Right lobe of liver (tissue), 4 donors: Measurements from ENCODE around the gene CACNB4.

Source experiments
- CTCF ChIP-seq, 4 donors: fragments of 200-600 bp in 3 of 4; fragments of 450-650 bp in 1 of 4; IDR thresholded peaks; one replicate each; pipeline versions ENCODE4 v1.5.1 to v1.8.0; 2016 to 2022; ENCODE audit warnings: antibody characterized with exemption in 4 of 4, mild to moderate bottlenecking in 2 of 4
- POLR2A ChIP-seq: fragments of 450-650 bp; IDR thresholded peaks from one replicate; pipeline ENCODE4 v1.6.1; 2017; ENCODE audit warnings: antibody characterized with exemption, mild to moderate bottlenecking
- donor health status: DM: no; HTN: no; CAD: no.
- donor health status: DM: no; HTN: no; CAD: no.
- donor health status: DM: no; HTN: yes; CAD: no.

DNA sequence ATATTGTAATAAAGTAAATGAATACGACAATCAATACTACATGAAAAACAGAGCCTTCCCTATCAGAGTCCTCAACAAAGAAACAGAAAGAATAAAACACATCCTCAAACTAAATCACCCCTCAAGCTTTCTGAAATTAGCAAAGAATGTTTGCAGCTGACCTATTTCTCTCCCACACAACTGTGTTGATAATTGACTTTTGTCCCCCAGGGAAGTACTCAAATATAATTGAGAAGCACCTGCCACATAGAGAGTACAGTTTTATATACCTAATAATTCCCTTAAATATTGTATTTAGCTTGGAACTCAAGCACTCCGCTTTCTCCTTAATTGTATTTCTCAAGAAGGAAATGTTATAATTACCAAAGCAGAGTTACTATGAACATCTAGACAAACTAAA lies 12.6 kb downstream of the CACNB4 start:
- TF ChIP-seq CTCF (IDR thresholded peaks at IDR 0.05) (no peak), POLR2A (no peak)
